HepG2 (cell line): ENCODE results near the gene PCNT.

Source experiments
- BRCA1 ChIP-seq: sonication (generic); formaldehyde crosslinking; IDR thresholded peaks from 2 replicates; pipeline ENCODE4 v1.4.0; 2020; ENCODE audit warnings: missing genetic modification reagents
- NCOR1 ChIP-seq: fragments of 200-600 bp; sonication (generic); IDR thresholded peaks from 2 replicates; pipeline ENCODE4 v1.7.0; 2017; ENCODE audit warnings: antibody characterized with exemption, low read length, borderline replicate concordance
- ZFP1 ChIP-seq: IDR thresholded peaks from 2 replicates; pipeline ENCODE4 v1.6.1; 2016
- ZNF563 ChIP-seq: sonication (generic); formaldehyde crosslinking; IDR thresholded peaks from 2 replicates; pipeline ENCODE4 v1.8.0; 2022; ENCODE audit warnings: mild to moderate bottlenecking, moderate library complexity, missing genetic modification reagents

GRCh38 chr21:46356005-46356338 lies 32.0 kb downstream of the PCNT start:
- TF ChIP-seq NCOR1 (no peak), ZFP1 (CRISPR knock-in tag) (no peak), ZNF563 (CRISPR knock-in tag) (no peak), BRCA1 (CRISPR knock-in tag) (no peak)
